Endothelial cell of umbilical vein (primary cell): ENCODE measurements around the gene NCOA6. TPM values are rescaled to one million over a fixed set of nuclear protein-coding genes. Genes with fewer than 3 reads are reported as not detected.

ENCODE experiments used
- BruUV-seq: library from RNA; stranded (reverse); fragments of 400-500 nt; replicated peaks from 2 replicates; lab custom pipeline; 2021; lab: Mats Ljungman, UMichigan
- CTCF ChIA-PET: fragments of 300-600, 350-600 bp; sonication (Branson Sonifier 250); formaldehyde crosslinking; loops from one replicate; lab custom pipeline; 2021; ENCODE audit warnings: antibody characterized with exemption, inconsistent platforms; lab: Charles Lee
- POLR2A ChIA-PET: fragments of 300-600, 350-600 bp; sonication (Branson Sonifier 250); formaldehyde crosslinking; loops from one replicate; lab custom pipeline; 2021; ENCODE audit warnings: antibody characterized with exemption, inconsistent platforms; lab: Charles Lee
- DNase-seq: peaks from one replicate; pipeline ENCODE4 v3.0.0-alpha.2; 2011; ENCODE audit warnings: low read depth, low spot score
- FAIRE-seq: peaks from 2 replicates; lab custom pipeline; 2011; peaks lifted over from hg19 to GRCh38; lab: Jason Lieb, UNC
- H2AFZ ChIP-seq: 2 replicates; pipeline ENCODE4 v1.6.0; 2012; ENCODE audit warnings: low read depth, low read length, control low read depth, inconsistent platforms
- H3K27ac ChIP-seq: 2 replicates; pipeline ENCODE4 v1.5.1; 2011; ENCODE audit warnings: low read depth, mild to moderate bottlenecking, control low read depth, low read length, moderate library complexity; ENCODE audit not compliant: insufficient read depth
- H3K27me3 ChIP-seq, 2 experiments: 2 replicates each; pipeline versions ENCODE4 v1.6.0 to v1.6.1; 2011; ENCODE audit warnings: low read length in 2 of 2, mixed read lengths in 1 of 2; ENCODE audit not compliant: control insufficient read depth in 2 of 2, insufficient read depth in 2 of 2
- H3K36me3 ChIP-seq, 2 experiments: 2 replicates in 1 of 2; 3 replicates in 1 of 2; pipeline ENCODE4 v1.5.1; 2011; ENCODE audit warnings: low read length in 2 of 2, mild to moderate bottlenecking in 1 of 2, moderate library complexity in 1 of 2; ENCODE audit not compliant: control insufficient read depth in 2 of 2, insufficient read depth in 2 of 2; ENCODE audit errors: extremely low read depth in 1 of 2
- H3K4me1 ChIP-seq: 3 replicates; pipeline ENCODE4 v1.5.1; 2011; ENCODE audit warnings: mild to moderate bottlenecking, low read length; ENCODE audit not compliant: control insufficient read depth, insufficient read depth; ENCODE audit errors: extremely low read depth
- H3K4me2 ChIP-seq: 2 replicates; pipeline ENCODE4 v1.6.1; 2011; ENCODE audit warnings: low read length, control low read depth, mixed read lengths; ENCODE audit not compliant: insufficient read depth
- H3K4me3 ChIP-seq, 3 experiments: fragments of 200-600 bp in 1 of 3; sonication (generic), shearing (Covaris generic) in 1 of 3; replicated peaks in 1 of 3; 2 replicates each; pipeline ENCODE4 v1.5.1; 2011 to 2016; ENCODE audit warnings: control low read depth in 3 of 3, low read length in 3 of 3, mild to moderate bottlenecking in 2 of 3, inconsistent platforms in 1 of 3, low read depth in 1 of 3, moderate library complexity in 1 of 3; ENCODE audit not compliant: insufficient read depth in 1 of 3
- H3K79me2 ChIP-seq: 2 replicates; pipeline ENCODE4 v1.6.0; 2012; ENCODE audit warnings: low read length, inconsistent platforms; ENCODE audit not compliant: control insufficient read depth, insufficient read depth
- H3K9ac ChIP-seq: replicated peaks from 2 replicates; pipeline ENCODE3; 2011; ENCODE audit warnings: low read length, control low read depth; ENCODE audit not compliant: insufficient read depth; ENCODE audit errors: extremely low read depth
- H3K9me1 ChIP-seq: replicated peaks from 3 replicates; pipeline ENCODE4 v1.6.0; 2011; ENCODE audit warnings: mild to moderate bottlenecking, low read length; ENCODE audit not compliant: control insufficient read depth, insufficient read depth; ENCODE audit errors: extremely low read depth
- H3K9me3 ChIP-seq: replicated peaks from 2 replicates; pipeline ENCODE4 v1.5.1; 2012; ENCODE audit warnings: low read length, inconsistent platforms; ENCODE audit not compliant: control insufficient read depth, insufficient read depth
- H4K20me1 ChIP-seq: replicated peaks from 2 replicates; pipeline ENCODE3; 2011; ENCODE audit warnings: mild to moderate bottlenecking, low read length; ENCODE audit not compliant: control insufficient read depth, insufficient read depth; ENCODE audit errors: extremely low read depth
- EZH2 ChIP-seq: IDR thresholded peaks from 2 replicates; pipeline ENCODE4 v1.6.1; 2012; ENCODE audit warnings: borderline replicate concordance, low read depth, mild to moderate bottlenecking, moderate library complexity, low read length, inconsistent platforms; ENCODE audit not compliant: severe bottlenecking
- FOS ChIP-seq: IDR thresholded peaks from 2 replicates; pipeline ENCODE4 v1.6.1; 2011; ENCODE audit warnings: mild to moderate bottlenecking, low read length, moderate library complexity, borderline replicate concordance; ENCODE audit not compliant: insufficient read depth
- GATA2 ChIP-seq: IDR thresholded peaks from 2 replicates; pipeline ENCODE4 v1.7.0; 2011; ENCODE audit warnings: low read depth, mild to moderate bottlenecking, moderate library complexity, mixed read lengths, low read length; ENCODE audit not compliant: insufficient read length, insufficient read depth
- JUN ChIP-seq: IDR thresholded peaks from 2 replicates; pipeline ENCODE4 v1.6.1; 2011; ENCODE audit warnings: borderline replicate concordance, low read depth; ENCODE audit not compliant: insufficient read length, insufficient read depth
- MYC ChIP-seq: IDR thresholded peaks from one replicate; pipeline ENCODE4 v1.6.1; 2011; ENCODE audit warnings: mild to moderate bottlenecking, low read depth, low read length
- POLR2A ChIP-seq: IDR thresholded peaks from 2 replicates; pipeline ENCODE4 v1.6.1; 2012; ENCODE audit warnings: low read depth, mild to moderate bottlenecking, control low read depth, low read length
- POLR2AphosphoS5 ChIP-seq: IDR thresholded peaks from 2 replicates; pipeline ENCODE4 v1.6.1; 2012; ENCODE audit warnings: low read depth, mild to moderate bottlenecking, control low read depth, low read length, moderate library complexity; ENCODE audit not compliant: insufficient read depth
- dilution Hi-C: fragments of 300-500 bp; cut with MboI; formaldehyde crosslinking; loops from one replicate; pipeline ENCODE4 v1.15.0; 2019; ENCODE audit warnings: low sequenced_read_pairs; ENCODE audit not compliant: extremely low pct_ligation_motif_present
- intact Hi-C: fragments of 100-400 bp; cut with micrococcal nuclease; formaldehyde crosslinking; loops from one replicate; pipeline ENCODE4 v1.10.0; 2022
- polyA plus RNA-seq, 4 experiments: library from polyadenylated mRNA; depleted of rRNA in 3 of 4; stranded (reverse) in 3 of 4; unstranded in 1 of 4; fragments of >200 nt; gene quantifications; 2 replicates each; pipeline versions ENCODE4 v1.2.1 to v1.2.3, GENCODE V29; 2011 to 2012; ENCODE audit warnings: missing spikeins in 1 of 4
- total RNA-seq: library from RNA; stranded (reverse); gene quantifications from 2 replicates; pipeline ENCODE4 v1.2.3, GENCODE V29; 2021
- TF ChIP-seq, protein P1 (sequence below), 2 donors: IDR thresholded peaks; 1 replicate in 1 of 2; 2 replicates in 1 of 2; pipeline ENCODE4 v1.5.1; 2011; ENCODE audit warnings: low read length in 2 of 2, mild to moderate bottlenecking in 2 of 2, moderate library complexity in 2 of 2, control low read depth in 1 of 2, inconsistent platforms in 1 of 2, low read depth in 1 of 2; ENCODE audit not compliant: insufficient read depth in 1 of 2; ENCODE audit errors: extremely low read depth in 1 of 2
- TF ChIP-seq, protein P2 (sequence below): IDR thresholded peaks from 2 replicates; pipeline ENCODE4 v1.6.1; 2011; ENCODE audit not compliant: insufficient read depth, insufficient read length

Gene NCOA6
- total and polyA plus RNA-seq, 2 donors (not counting 3 experiments of a cell fraction or from before 2014, with no cell fraction given) = 16.9 to 26.7 TPM

DNA sequence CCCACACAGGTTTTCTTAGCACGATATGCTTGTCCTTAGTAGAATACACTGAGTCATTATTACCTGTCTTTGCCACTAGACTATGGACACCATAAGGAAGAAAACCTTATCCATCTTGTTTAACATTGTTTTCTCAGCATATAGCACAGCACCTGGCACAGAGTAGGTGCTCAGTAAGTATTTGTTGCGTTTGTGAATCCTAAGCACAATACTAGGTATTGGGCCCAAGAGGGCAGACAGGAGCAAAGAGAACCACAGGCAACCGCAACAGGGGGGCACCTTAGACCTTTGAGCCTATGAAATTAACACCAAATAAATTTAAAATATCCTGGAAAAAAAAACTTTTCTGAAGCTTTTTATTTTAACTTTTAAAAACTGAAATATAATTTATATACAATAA is 3.7 kb upstream of the NCOA6 start:
- CTCF ChIA-PET = no interaction called here
- Histone ChIP-seq H3K79me2 (peaks cover 8% of the 10 kb centered on the region), H3K27me3 (peaks cover 16 to 27% of the 10 kb centered on the region in 2 experiments), H3K4me2 (no peak overlapping the region), H4K20me1 (no peaks in the 10 kb centered on the region), H3K9me1 (no peaks in the 10 kb centered on the region), H3K36me3 (no peaks in the 10 kb centered on the region), H3K4me3 (no peak overlapping the region), H3K27ac (no peak overlapping the region), H2AFZ (no peak overlapping the region), H3K9me3 (no peaks in the 10 kb centered on the region), H3K9ac (no peak overlapping the region), H3K4me1 (peaks cover 9% of the 10 kb centered on the region)
- no peak for FAIRE-seq
- no TSS peak for BruUV-seq
- dilution Hi-C loops = loop anchor here (25.0 kb wide), 1 partner anchor 433 kb away; no protein-coding TSS in a partner anchor
- TF ChIP-seq, protein P1, sequence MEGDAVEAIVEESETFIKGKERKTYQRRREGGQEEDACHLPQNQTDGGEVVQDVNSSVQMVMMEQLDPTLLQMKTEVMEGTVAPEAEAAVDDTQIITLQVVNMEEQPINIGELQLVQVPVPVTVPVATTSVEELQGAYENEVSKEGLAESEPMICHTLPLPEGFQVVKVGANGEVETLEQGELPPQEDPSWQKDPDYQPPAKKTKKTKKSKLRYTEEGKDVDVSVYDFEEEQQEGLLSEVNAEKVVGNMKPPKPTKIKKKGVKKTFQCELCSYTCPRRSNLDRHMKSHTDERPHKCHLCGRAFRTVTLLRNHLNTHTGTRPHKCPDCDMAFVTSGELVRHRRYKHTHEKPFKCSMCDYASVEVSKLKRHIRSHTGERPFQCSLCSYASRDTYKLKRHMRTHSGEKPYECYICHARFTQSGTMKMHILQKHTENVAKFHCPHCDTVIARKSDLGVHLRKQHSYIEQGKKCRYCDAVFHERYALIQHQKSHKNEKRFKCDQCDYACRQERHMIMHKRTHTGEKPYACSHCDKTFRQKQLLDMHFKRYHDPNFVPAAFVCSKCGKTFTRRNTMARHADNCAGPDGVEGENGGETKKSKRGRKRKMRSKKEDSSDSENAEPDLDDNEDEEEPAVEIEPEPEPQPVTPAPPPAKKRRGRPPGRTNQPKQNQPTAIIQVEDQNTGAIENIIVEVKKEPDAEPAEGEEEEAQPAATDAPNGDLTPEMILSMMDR (IDR thresholded peaks at IDR 0.05; ENCODE audit: extremely low read depth in 1 of 2, insufficient read depth in 1 of 2, low read depth in 1 of 2, low read length in 2 of 2) = no peak
- TF ChIP-seq EZH2 = no peak
- TF ChIP-seq, protein P2, sequence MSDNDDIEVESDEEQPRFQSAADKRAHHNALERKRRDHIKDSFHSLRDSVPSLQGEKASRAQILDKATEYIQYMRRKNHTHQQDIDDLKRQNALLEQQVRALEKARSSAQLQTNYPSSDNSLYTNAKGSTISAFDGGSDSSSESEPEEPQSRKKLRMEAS = no peak
- TF ChIP-seq GATA2 = no peak
- TF ChIP-seq POLR2AphosphoS5 = no peak
- TF ChIP-seq MYC = no peak
- no peak for TF ChIP-seq POLR2A
- TF ChIP-seq JUN = no peak
- no peak for TF ChIP-seq FOS
- no peak for DNase-seq
- intact Hi-C loops = no loop called here
- POLR2A ChIA-PET = no interaction called here
